SK-N-SH treated with all-trans-retinoic acid at 6 μM for 48 hours (cell line): ENCODE results near the gene NHP2.
A peak's percentile ranks its signal among the peaks of the same experiment; 100 is the strongest.

ENCODE experiments used
- ATAC-seq: fragments of 200-7000 bp; cut with Tn5 transposase; 3 replicates; pipeline ENCODE4 v1.9.1; 2020; ENCODE audit warnings: mild to moderate bottlenecking, moderate library complexity
- ARNTL ChIP-seq: fragments of 450-650 bp; formaldehyde crosslinking; IDR thresholded peaks from 2 replicates; pipeline ENCODE4 v1.5.0; 2020; ENCODE audit warnings: low read depth, mild to moderate bottlenecking, moderate library complexity, borderline replicate concordance
- CREB5 ChIP-seq: fragments of 250-450 bp; sonication (Bioruptor Pico); IDR thresholded peaks from 2 replicates; pipeline ENCODE4 v1.5.1; 2020; ENCODE audit warnings: low read depth, mild to moderate bottlenecking, moderate library complexity
- CSRNP3 ChIP-seq: fragments of 250-450 bp; sonication (Bioruptor Pico); IDR thresholded peaks from 2 replicates; pipeline ENCODE4 v1.5.1; 2021; ENCODE audit warnings: mild to moderate bottlenecking, moderate library complexity
- ESRRG ChIP-seq: fragments of 250-450 bp; sonication (Bioruptor Pico); IDR thresholded peaks from 2 replicates; pipeline ENCODE4 v1.6.1; 2021; ENCODE audit warnings: mild to moderate bottlenecking
- GLIS3 ChIP-seq: fragments of 250-450 bp; sonication (Bioruptor Pico); IDR thresholded peaks from 2 replicates; pipeline ENCODE4 v1.5.0; 2020; ENCODE audit warnings: mild to moderate bottlenecking, moderate library complexity
- ISL1 ChIP-seq: fragments of 250-450 bp; sonication (Bioruptor Pico); IDR thresholded peaks from 2 replicates; pipeline ENCODE4 v2.1.2; 2022; ENCODE audit warnings: mild to moderate bottlenecking, moderate library complexity
- OSR1 ChIP-seq: fragments of 250-450 bp; sonication (Bioruptor Pico); IDR thresholded peaks from 2 replicates; pipeline ENCODE4 v1.8.0; 2022; ENCODE audit warnings: moderate library complexity, mild to moderate bottlenecking, inconsistent platforms
- PATZ1 ChIP-seq: fragments of 250-450 bp; sonication (Bioruptor Pico); IDR thresholded peaks from 2 replicates; pipeline ENCODE4 v1.8.0; 2020; ENCODE audit warnings: mild to moderate bottlenecking, moderate library complexity, borderline replicate concordance
- POU6F1 ChIP-seq: fragments of 250-450 bp; sonication (Bioruptor Pico); IDR thresholded peaks from 2 replicates; pipeline ENCODE4 v1.8.0; 2021; ENCODE audit warnings: low read depth, mild to moderate bottlenecking, moderate library complexity, borderline replicate concordance
- PPARA ChIP-seq: fragments of 250-450 bp; sonication (Bioruptor Pico); IDR thresholded peaks from 2 replicates; pipeline ENCODE4 v1.5.0; 2020; ENCODE audit warnings: mild to moderate bottlenecking, borderline replicate concordance
- RARB ChIP-seq: fragments of 250-450 bp; sonication (Bioruptor Pico); IDR thresholded peaks from 2 replicates; pipeline ENCODE4 v1.8.0; 2021; ENCODE audit warnings: mild to moderate bottlenecking, moderate library complexity
- SNAI2 ChIP-seq: fragments of 250-450 bp; sonication (Bioruptor Pico); IDR thresholded peaks from 2 replicates; pipeline ENCODE4 v1.5.0; 2020; ENCODE audit warnings: mild to moderate bottlenecking, moderate library complexity
- TCF4 ChIP-seq: fragments of 250-450 bp; sonication (Bioruptor Pico); IDR thresholded peaks from 2 replicates; pipeline ENCODE4 v1.8.0; 2021; ENCODE audit warnings: mild to moderate bottlenecking, moderate library complexity, borderline replicate concordance
- TOX ChIP-seq: fragments of 250-450 bp; sonication (Bioruptor Pico); IDR thresholded peaks from 2 replicates; pipeline ENCODE4 v1.8.0; 2021; ENCODE audit warnings: mild to moderate bottlenecking, moderate library complexity, borderline replicate concordance
- TSHZ2 ChIP-seq: fragments of 250-450 bp; sonication (Bioruptor Pico); IDR thresholded peaks from 2 replicates; pipeline ENCODE4 v1.5.0; 2020; ENCODE audit warnings: mild to moderate bottlenecking, moderate library complexity
- ZC3H10 ChIP-seq: fragments of 250-450 bp; sonication (Bioruptor Pico); IDR thresholded peaks from 2 replicates; pipeline ENCODE4 v1.5.1; 2021; ENCODE audit warnings: mild to moderate bottlenecking, moderate library complexity
- ZFP3 ChIP-seq: fragments of 250-450 bp; sonication (Bioruptor Pico); IDR thresholded peaks from 2 replicates; pipeline ENCODE4 v1.5.0; 2020; ENCODE audit warnings: mild to moderate bottlenecking, moderate library complexity
- ZNF565 ChIP-seq: fragments of 450-650 bp; formaldehyde crosslinking; conservative IDR thresholded peaks from 2 replicates; pipeline ENCODE4 v1.5.0; 2020; ENCODE audit warnings: low read depth, mild to moderate bottlenecking, moderate library complexity
- ZNF70 ChIP-seq: fragments of 450-650 bp; formaldehyde crosslinking; IDR thresholded peaks from 2 replicates; pipeline ENCODE4 v1.5.0; 2020; ENCODE audit warnings: mild to moderate bottlenecking, moderate library complexity
- ZNF8 ChIP-seq: fragments of 450-650 bp; formaldehyde crosslinking; IDR thresholded peaks from 2 replicates; pipeline ENCODE4 v1.5.0; 2020; ENCODE audit warnings: mild to moderate bottlenecking, moderate library complexity

NHP2 gene

GRCh38 chr5:178189433-178189832 lies 35.7 kb upstream of the NHP2 start:
- no peak for ATAC-seq
- TF ChIP-seq SNAI2 (CRISPR knock-in tag), result no peak
- no peak for TF ChIP-seq ISL1
- TF ChIP-seq RARB (CRISPR knock-in tag), result no peak
- TF ChIP-seq TOX (CRISPR knock-in tag), result no peak
- TF ChIP-seq ZNF565 (CRISPR knock-in tag), result no peak

- no peak for TF ChIP-seq RARB (CRISPR knock-in tag)
- TF ChIP-seq TSHZ2, result no peak
- TF ChIP-seq ZNF8 (CRISPR knock-in tag), result no peak
- TF ChIP-seq ISL1, result no peak
- TF ChIP-seq PPARA (CRISPR knock-in tag), result no peak
- no peak for TF ChIP-seq CSRNP3 (CRISPR knock-in tag)
- TF ChIP-seq GLIS3, result no peak
- no peak for TF ChIP-seq TCF4 (CRISPR knock-in tag)
- TF ChIP-seq ZFP3 (CRISPR knock-in tag), result no peak
- TF ChIP-seq ZNF70 (CRISPR knock-in tag), result no peak
- TF ChIP-seq TOX (CRISPR knock-in tag), result no peak
- no peak for TF ChIP-seq POU6F1
- TF ChIP-seq ZNF565 (CRISPR knock-in tag), result no peak
- no peak for TF ChIP-seq CREB5 (CRISPR knock-in tag)
- no peak for TF ChIP-seq OSR1 (CRISPR knock-in tag)
- TF ChIP-seq SNAI2 (CRISPR knock-in tag), result no peak
- TF ChIP-seq ESRRG (CRISPR knock-in tag), result no peak
- no peak for TF ChIP-seq PATZ1 (CRISPR knock-in tag)
- TF ChIP-seq ZC3H10 (CRISPR knock-in tag), result no peak
- TF ChIP-seq ARNTL (CRISPR knock-in tag), result no peak
- ATAC-seq, result peak; percentile 56
These were observed 33.3 kb upstream of the NHP2 start, which contains the start of gene GMCL2 for GRCh38 chr5:178187014-178187413. Gene GMCL2, minus strand, starts transcription at chr5:178187371. Its CDS starts 72 bp downstream, at chr5:178187299.

- no peak for TF ChIP-seq ESRRG (CRISPR knock-in tag)
- peak; percentile 67 for ATAC-seq
These were observed 32.7 kb upstream of the NHP2 start for GRCh38 chr5:178186427-178186826.
